Large intestine (tissue), 3 donors: ENCODE results near the gene CFAP221. TPM values are rescaled to one million over a fixed set of nuclear protein-coding genes. Genes with fewer than 3 reads are reported as not detected.
"Not testable (repeated sequence)": the region's sequence is repeated elsewhere in the genome, so short reads cannot be mapped to it uniquely, and the experiment has no call there.

Source experiments
- DNase-seq, 2 donors: peaks; one replicate each; pipeline versions ENCODE4 v3.0.0 to v3.0.0-alpha.2; 2013
- H3K27ac ChIP-seq: one replicate; pipeline ENCODE4 v1.5.1; 2013; ENCODE audit warnings: low read length
- H3K27me3 ChIP-seq: 2 replicates; pipeline ENCODE4 v1.6.1; 2013; ENCODE audit warnings: low read length; ENCODE audit not compliant: control insufficient read depth, insufficient read depth
- H3K36me3 ChIP-seq: 2 replicates; pipeline ENCODE4 v1.6.1; 2013; ENCODE audit warnings: low read length; ENCODE audit not compliant: control insufficient read depth, insufficient read depth
- H3K4me1 ChIP-seq: one replicate; pipeline ENCODE4 v1.6.1; 2013; ENCODE audit warnings: low read length; ENCODE audit not compliant: control insufficient read depth, insufficient read depth
- H3K4me3 ChIP-seq: one replicate; pipeline ENCODE4 v1.5.1; 2013; ENCODE audit warnings: low read length
- H3K9me3 ChIP-seq: one replicate; pipeline ENCODE4 v1.6.1; 2013; ENCODE audit warnings: mild to moderate bottlenecking, low read depth, low read length, moderate library complexity; ENCODE audit not compliant: control insufficient read depth
- WGBS: methylation state at CpG from one replicate; pipeline ENCODE4 v1.1.5; 2013; ENCODE audit warnings: low lambda C conversion rate; ENCODE audit not compliant: insufficient coverage; 5-methylcytosine and 5-hydroxymethylcytosine counted together
- polyA plus RNA-seq: library from polyadenylated mRNA; unstranded; fragments of 120-200 nt; gene quantifications from one replicate; pipeline ENCODE4 v1.2.1, GENCODE V29; 2013

Gene CFAP221
- polyA plus RNA-seq, 1 donor = 28.5 TPM

DNA sequence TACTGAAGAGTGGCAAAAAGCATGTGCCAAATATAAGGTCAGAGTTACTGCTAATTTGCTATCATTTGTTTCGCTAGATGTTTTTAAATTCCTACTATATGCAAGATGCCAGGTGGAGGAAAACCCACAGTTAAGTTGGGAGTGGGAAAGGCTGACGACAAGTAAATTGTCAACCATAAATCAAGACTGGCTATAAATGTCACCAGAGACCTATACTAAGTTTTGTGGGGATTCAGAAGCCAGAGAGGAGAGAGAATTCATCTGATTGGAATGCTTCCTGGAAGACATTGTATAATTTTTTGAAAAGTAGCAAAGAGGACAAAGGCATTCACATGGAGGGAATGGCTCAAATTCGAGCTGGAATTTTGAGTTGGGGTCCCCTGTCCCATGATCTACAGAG lies 64.3 kb downstream of the CFAP221 start:
- no peak for DNase-seq
- Histone ChIP-seq H3K27me3 (no peaks in the 10 kb centered on the region), H3K4me3 (no peak overlapping the region), H3K36me3 (peaks cover 7% of the 10 kb centered on the region), H3K9me3 (no peaks in the 10 kb centered on the region), H3K27ac (no peak overlapping the region), H3K4me1 (no peaks in the 10 kb centered on the region)
- no CpG with 5 or more reads among the region's 3 CpGs for WGBS

DNA sequence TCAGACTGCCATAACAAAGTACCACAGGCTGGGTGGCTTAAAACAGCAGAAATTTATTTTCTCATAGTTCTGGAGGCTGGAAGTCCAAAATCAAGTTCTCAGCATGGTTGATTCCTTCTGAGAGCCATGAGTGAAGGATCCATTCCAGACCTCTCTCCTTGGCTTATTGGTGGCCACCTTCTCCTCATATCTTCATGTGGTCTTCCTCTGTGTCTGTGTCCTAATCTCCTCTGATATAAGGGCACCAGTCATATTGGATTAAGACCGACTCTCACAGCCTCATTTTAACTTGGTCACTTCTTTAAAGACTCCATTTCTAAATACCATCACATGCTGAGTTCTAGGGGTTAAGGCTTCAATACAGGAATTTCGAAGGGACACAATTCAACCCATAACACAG lies 65.1 kb downstream of the CFAP221 start:
- WGBS = 100% methylated on average over 1 of the region's 2 CpGs
- H3K4me3 ChIP-seq = no peak overlapping the region
- no peak for DNase-seq

DNA sequence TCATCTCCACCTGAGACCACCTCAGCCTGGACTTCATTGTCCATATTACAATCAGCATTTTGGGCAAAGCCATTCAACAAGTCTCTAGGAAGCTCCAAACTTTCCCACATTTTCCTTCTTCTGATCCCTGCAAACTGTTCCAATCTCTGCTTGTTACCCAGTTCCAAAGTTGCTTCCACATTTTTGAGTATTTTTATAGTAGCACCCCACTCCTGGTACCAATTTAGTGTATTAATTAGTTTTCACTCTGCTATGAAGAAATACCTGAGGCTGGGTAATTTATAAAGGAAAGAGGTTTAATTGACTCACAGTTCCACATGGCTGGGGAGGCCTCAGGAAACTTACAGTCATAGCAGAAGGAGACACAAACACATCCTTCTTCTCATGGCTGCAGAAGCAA lies 69.9 kb downstream of the CFAP221 start:
- H3K27ac ChIP-seq, DNase-seq, H3K4me1 ChIP-seq, H3K9me3 ChIP-seq, H3K4me3 ChIP-seq, H3K27me3 ChIP-seq: not testable (repeated sequence)
- peaks cover 12% of the 10 kb centered on the region for H3K36me3 ChIP-seq

More for the DNA sequence above, 65.1 kb downstream of the CFAP221 start:
- Histone ChIP-seq H3K27ac (no peak overlapping the region), H3K4me1 (no peaks in the 10 kb centered on the region), H3K9me3 (no peaks in the 10 kb centered on the region), H3K36me3 (peaks cover 7% of the 10 kb centered on the region), H3K27me3 (no peaks in the 10 kb centered on the region)

DNA sequence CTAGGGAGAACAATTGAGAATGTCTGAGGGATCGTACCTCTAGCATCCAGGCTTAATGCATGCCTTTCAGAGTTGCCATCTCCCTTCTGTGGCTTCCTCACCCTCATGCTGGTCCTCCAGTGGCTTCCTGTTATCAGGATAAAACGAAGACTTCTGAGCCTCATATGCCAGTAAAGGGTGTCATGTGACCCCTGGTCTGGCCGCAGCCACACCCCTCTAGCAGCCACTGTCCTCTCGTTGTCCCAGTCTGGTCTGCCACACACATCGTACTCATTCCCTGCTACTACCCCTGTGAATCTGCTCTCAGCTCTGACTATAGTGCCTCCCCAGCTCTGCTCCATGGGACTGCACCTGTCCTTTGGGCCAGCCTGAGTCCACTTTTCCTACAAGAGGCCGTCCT lies 72.2 kb downstream of the CFAP221 start:
- DNase-seq = no peak
- Histone ChIP-seq H3K4me3 (no peak overlapping the region), H3K9me3 (no peaks in the 10 kb centered on the region), H3K36me3 (peaks cover 12% of the 10 kb centered on the region), H3K4me1 (no peaks in the 10 kb centered on the region), H3K27ac (no peak overlapping the region), H3K27me3 (no peaks in the 10 kb centered on the region)
- no CpG with 5 or more reads among the region's 6 CpGs for WGBS

DNA sequence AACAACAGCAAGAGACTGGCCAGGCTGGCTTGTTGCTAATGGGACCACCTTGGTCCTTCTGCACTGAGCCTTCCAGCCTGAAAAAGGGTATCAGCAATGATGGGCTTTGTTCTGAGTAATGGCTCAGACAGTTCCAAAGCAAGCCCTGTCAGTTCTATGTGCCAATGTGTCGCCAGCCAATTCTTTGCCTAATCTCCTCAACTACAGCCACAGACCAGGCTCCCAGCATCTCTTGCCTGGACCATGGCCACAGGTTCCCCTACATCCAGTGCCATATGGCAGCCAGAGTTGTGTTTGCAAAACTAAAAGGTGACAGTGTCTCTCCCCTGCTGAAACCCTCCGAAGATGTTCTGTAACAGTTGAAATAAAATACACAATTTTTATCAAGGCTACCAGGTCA lies 73.2 kb downstream of the CFAP221 start:
- WGBS = 80% methylated on average over 1 of the region's 2 CpGs
- H3K27ac ChIP-seq = no peak overlapping the region
- peaks cover 12% of the 10 kb centered on the region for H3K36me3 ChIP-seq
- H3K27me3 ChIP-seq = no peaks in the 10 kb centered on the region
- no peak overlapping the region for H3K4me3 ChIP-seq
- no peak for DNase-seq
- no peaks in the 10 kb centered on the region for H3K9me3 ChIP-seq
- H3K4me1 ChIP-seq = no peaks in the 10 kb centered on the region

DNA sequence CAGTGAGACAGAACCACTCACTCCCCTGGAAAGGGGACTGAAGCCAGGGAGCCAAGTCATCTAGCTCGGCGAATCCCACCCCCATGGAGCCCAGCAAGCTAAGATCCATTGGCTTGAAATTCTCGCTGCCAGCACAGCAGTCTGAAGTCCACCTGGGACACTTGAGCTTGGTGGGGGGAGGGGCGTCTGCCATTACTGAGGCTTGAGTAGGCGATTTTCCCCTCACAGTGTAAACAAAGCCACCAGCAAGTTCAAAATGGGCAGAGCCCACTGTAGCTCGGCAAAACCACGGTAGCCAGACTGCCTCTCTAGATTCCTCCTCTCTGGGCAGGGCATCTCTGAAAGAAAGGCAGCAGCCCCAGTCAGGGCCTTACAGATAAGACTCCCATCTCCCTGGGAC lies 74.5 kb downstream of the CFAP221 start:
- WGBS = no CpG with 5 or more reads among the region's 7 CpGs

DNA sequence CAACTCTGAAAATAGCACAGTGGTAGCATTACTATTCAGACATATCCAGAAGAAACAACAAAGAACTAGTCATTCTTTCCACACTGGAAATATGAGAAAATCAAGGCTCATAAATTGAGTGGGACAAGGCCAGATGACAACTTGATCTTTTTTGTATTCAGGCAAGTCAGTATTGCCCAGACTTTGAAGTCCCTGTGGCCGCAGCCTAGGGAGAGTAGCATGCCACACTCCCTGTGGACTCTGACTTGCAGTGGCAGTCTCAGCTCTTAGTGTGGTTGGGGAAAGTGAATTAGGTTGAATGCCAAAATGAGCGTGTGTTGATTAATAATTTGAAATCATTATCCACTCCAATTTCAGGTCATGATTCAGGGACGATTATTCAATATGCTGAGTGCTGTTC lies 81.0 kb downstream of the CFAP221 start:
- Histone ChIP-seq H3K4me3 (no peak overlapping the region), H3K36me3 (peaks cover 9% of the 10 kb centered on the region), H3K27me3 (no peaks in the 10 kb centered on the region), H3K27ac (no peak overlapping the region), H3K9me3 (no peaks in the 10 kb centered on the region), H3K4me1 (no peaks in the 10 kb centered on the region)
- WGBS = 100% methylated on average over 3 of the region's 3 CpGs
- no peak for DNase-seq

More for the DNA sequence above, 74.5 kb downstream of the CFAP221 start:
- peaks cover 12% of the 10 kb centered on the region for H3K36me3 ChIP-seq
- not testable (repeated sequence) for DNase-seq, H3K4me3 ChIP-seq, H3K9me3 ChIP-seq, H3K4me1 ChIP-seq, H3K27ac ChIP-seq, H3K27me3 ChIP-seq

DNA sequence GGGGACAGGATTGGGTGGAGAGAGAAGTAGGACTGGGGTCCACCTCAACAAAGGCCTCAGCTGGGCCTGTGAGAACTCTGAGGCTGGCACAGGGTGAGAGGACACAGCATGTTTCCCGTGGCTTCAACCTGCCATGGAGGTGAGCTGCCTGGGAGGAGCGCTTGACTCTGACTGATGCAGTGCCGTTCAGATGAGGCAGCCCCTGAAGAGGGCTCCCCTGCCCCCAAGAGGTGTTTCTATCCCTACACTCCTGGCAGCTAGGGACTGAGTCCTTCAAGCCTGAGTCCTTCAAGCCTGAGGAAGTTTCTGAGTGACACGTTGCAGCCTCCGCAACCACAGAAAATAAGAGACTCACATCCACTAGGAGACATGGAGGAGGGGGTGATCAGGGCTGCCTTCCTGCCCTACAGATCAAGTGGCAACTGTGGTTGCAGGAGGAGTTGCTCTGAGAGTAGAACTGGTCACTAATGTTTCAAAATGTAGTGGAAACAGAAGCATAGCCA lies 85.1 kb downstream of the CFAP221 start:
- H3K27me3 ChIP-seq = no peaks in the 10 kb centered on the region
- peaks cover 15% of the 10 kb centered on the region for H3K36me3 ChIP-seq
- H3K9me3 ChIP-seq = no peaks in the 10 kb centered on the region
- H3K27ac ChIP-seq = no peak overlapping the region
- no peak for DNase-seq
- no peak overlapping the region for H3K4me3 ChIP-seq
- WGBS = no CpG with 5 or more reads among the region's 5 CpGs
- H3K4me1 ChIP-seq = no peaks in the 10 kb centered on the region

DNA sequence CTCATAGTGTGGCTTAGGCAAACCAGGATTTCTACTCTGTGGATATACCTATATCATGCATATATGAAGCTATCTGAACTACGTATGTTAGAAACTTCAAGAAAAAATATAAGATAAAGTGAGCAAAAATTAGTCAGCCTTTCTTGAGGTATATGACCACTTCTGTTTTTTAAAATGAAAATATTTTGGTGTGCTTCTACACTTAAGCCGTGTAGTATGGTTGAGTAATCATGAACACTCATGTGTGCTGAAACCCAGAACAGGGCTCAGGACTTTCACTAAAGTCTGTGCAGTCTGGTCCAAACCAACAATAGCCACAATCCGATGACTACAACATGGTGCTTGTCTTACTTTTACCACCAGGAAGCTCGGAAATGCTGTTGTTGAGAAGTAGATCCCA lies 85.9 kb downstream of the CFAP221 start:
- Histone ChIP-seq H3K27me3 (no peaks in the 10 kb centered on the region), H3K27ac (no peak overlapping the region), H3K4me3 (no peak overlapping the region), H3K4me1 (no peaks in the 10 kb centered on the region), H3K9me3 (no peaks in the 10 kb centered on the region), H3K36me3 (peaks cover 18% of the 10 kb centered on the region)
- WGBS = 100% methylated on average over 1 of the region's 4 CpGs
- no peak for DNase-seq

DNA sequence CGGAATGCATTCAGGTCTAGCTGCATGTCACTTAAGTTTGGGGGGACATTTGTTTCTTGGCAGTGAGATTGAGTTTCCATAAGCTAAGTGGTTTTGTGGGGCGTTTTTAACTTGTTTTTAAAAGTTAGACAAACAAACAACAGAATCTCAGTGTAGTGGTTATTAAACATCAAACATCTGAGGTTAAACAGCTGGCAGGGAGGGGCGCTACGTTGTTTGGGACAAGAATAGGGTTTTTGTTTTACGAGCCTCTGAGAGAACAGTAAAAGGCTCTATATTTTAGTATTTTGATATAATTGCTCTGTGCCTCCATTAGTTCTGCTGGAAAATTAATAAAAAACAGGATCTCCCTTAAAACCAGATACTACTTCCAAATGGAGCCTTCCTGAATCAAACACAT lies 93.1 kb downstream of the CFAP221 start:
- Histone ChIP-seq H3K4me3 (no peak overlapping the region), H3K27ac (no peak overlapping the region)
- 94% methylated on average over 3 of the region's 5 CpGs for WGBS

DNA sequence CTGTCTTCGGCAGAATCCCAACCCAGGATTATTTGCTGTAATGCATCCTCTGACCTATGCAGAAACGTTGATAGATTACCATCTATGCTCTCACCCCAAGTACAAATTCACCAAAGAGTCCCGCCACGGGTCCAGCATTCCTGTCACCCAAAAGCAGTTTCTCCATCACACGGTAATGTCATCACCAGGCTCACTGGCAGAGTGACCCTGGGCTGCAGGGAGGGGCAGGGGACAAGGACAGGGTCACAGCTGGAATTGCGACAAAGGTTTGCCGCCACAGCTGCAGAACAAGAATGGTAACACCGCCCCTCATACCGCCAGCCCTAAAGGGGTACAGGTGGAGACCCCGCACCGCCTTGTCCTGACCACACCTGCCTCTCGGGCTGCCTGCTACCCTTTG lies 94.0 kb downstream of the CFAP221 start:
- H3K27me3 ChIP-seq = no peaks in the 10 kb centered on the region
- peaks cover 5% of the 10 kb centered on the region for H3K36me3 ChIP-seq
- DNase-seq = no peak
- H3K9me3 ChIP-seq = no peaks in the 10 kb centered on the region
- H3K4me1 ChIP-seq = no peaks in the 10 kb centered on the region
- no peak overlapping the region for H3K27ac ChIP-seq
- no CpG with 5 or more reads among the region's 12 CpGs for WGBS
- no peak overlapping the region for H3K4me3 ChIP-seq

More for the DNA sequence above, 93.1 kb downstream of the CFAP221 start:
- Histone ChIP-seq H3K4me1 (no peaks in the 10 kb centered on the region), H3K27me3 (no peaks in the 10 kb centered on the region), H3K9me3 (no peaks in the 10 kb centered on the region), H3K36me3 (peaks cover 5% of the 10 kb centered on the region)
- no peak for DNase-seq
